Fibroblast of the aortic adventitia (primary cell): ENCODE data around the gene CGB5. TPM values are rescaled to one million over a fixed set of nuclear protein-coding genes. Genes with fewer than 3 reads are reported as not detected.

ENCODE experiments used
- DNase-seq: peaks from one replicate; pipeline ENCODE4 v3.0.0-alpha.2; 2010; ENCODE audit warnings: low read depth
- H3K4me3 ChIP-seq: 2 replicates; pipeline ENCODE4 v1.5.1; 2011; ENCODE audit warnings: low read depth, mild to moderate bottlenecking, control low read depth, low read length, moderate library complexity
- CTCF ChIP-seq: IDR thresholded peaks from 2 replicates; pipeline ENCODE4 v1.5.1; 2011; ENCODE audit warnings: mild to moderate bottlenecking, low read length, control low read depth, inconsistent platforms; ENCODE audit not compliant: insufficient read depth
- total RNA-seq: library from RNA; depleted of rRNA; stranded (reverse); fragments of >200 nt; gene quantifications from 2 replicates; pipeline ENCODE4 v1.2.3, GENCODE V29; 2012; ENCODE audit warnings: low replicate concordance

Gene CGB5
- total RNA-seq, 1 donor, result not detected

- TF ChIP-seq CTCF, result no peak
- no peak for DNase-seq
- H3K4me3 ChIP-seq, result no peak overlapping the region
Measured at GRCh38 chr19:49009828-49010227, 33.8 kb upstream of the CGB5 start.

- TF ChIP-seq CTCF, result no peak
- no peak for DNase-seq
- H3K4me3 ChIP-seq, result no peak overlapping the region
Measured at GRCh38 chr19:49010453-49010852, 33.2 kb upstream of the CGB5 start.

GRCh38 chr19:49011194-49011593 is 32.5 kb upstream of the CGB5 start:
- H3K4me3 ChIP-seq, result no peak overlapping the region
- TF ChIP-seq CTCF, result no peak
- DNase-seq, result no peak

GRCh38 chr19:49014123-49014869 is 29.4 kb upstream of the CGB5 start:
- DNase-seq, result no peak
- H3K4me3 ChIP-seq, result no peak overlapping the region

GRCh38 chr19:49014870-49015255 is 28.8 kb upstream of the CGB5 start:
- DNase-seq, result no peak
- TF ChIP-seq CTCF, result no peak

More at GRCh38 chr19:49014123-49014869, 29.4 kb upstream of the CGB5 start:
- no peak for TF ChIP-seq CTCF

GRCh38 chr19:49016067-49016839 is 27.4 kb upstream of the CGB5 start:
- no peak for DNase-seq
- TF ChIP-seq CTCF, result no peak
- no peak overlapping the region for H3K4me3 ChIP-seq

More at GRCh38 chr19:49014870-49015255, 28.8 kb upstream of the CGB5 start:
- no peak overlapping the region for H3K4me3 ChIP-seq
